PC-3 (cell line): ENCODE measurements around the gene OOSP1. TPM values are rescaled to one million over a fixed set of nuclear protein-coding genes. Genes with fewer than 3 reads are reported as not detected.

Source experiments
- ATAC-seq: fragments of 200-7000 bp; cut with Tn5 transposase; 2 replicates; pipeline ENCODE4 v1.9.1; 2020; ENCODE audit warnings: mild to moderate bottlenecking, moderate library complexity
- BruUV-seq: library from RNA; stranded (reverse); fragments of 400-500 nt; replicated peaks from 2 replicates; lab custom pipeline; 2021; lab: Mats Ljungman, UMichigan
- CTCF ChIA-PET: fragments of 300-600 bp; sonication (Branson Sonifier 250); formaldehyde crosslinking; loops from one replicate; lab custom pipeline; 2022; ENCODE audit warnings: antibody characterized with exemption; lab: Charles Lee
- POLR2A ChIA-PET: fragments of 300-600 bp; sonication (Branson Sonifier 250); formaldehyde crosslinking; loops from one replicate; lab custom pipeline; 2022; ENCODE audit warnings: antibody characterized with exemption; ENCODE audit not compliant: unreplicated experiment; lab: Charles Lee
- DNase-seq: peaks from one replicate; pipeline ENCODE4 v3.0.0-alpha.2; 2015
- H2AFZ ChIP-seq: fragments of 300-600 bp; sonication (generic); 2 replicates; pipeline ENCODE4 v1.6.0; 2016; ENCODE audit warnings: antibody characterized with exemption, low read length
- H3F3A ChIP-seq: fragments of 300-600 bp; sonication (generic); one replicate; pipeline ENCODE4 v1.6.0; 2017; ENCODE audit warnings: antibody characterized with exemption, low read length, control low read depth, mild to moderate bottlenecking; ENCODE audit not compliant: unreplicated experiment
- H3K27ac ChIP-seq: fragments of 300-600 bp; sonication (generic); 2 replicates; pipeline ENCODE4 v1.5.1; 2016; ENCODE audit warnings: mild to moderate bottlenecking, low read length
- H3K27me3 ChIP-seq: fragments of 300-600 bp; sonication (generic); 2 replicates; pipeline ENCODE4 v1.6.1; 2016; ENCODE audit warnings: low read length, mixed read lengths
- H3K36me3 ChIP-seq: fragments of 300-600 bp; sonication (generic); 2 replicates; pipeline ENCODE4 v1.6.1; 2016; ENCODE audit warnings: low read depth, mixed run types, low read length, mixed read lengths
- H3K4me1 ChIP-seq: fragments of 300-600 bp; sonication (generic); 2 replicates; pipeline ENCODE4 v1.5.1; 2016; ENCODE audit warnings: low read length; ENCODE audit not compliant: insufficient read depth
- H3K4me2 ChIP-seq: fragments of 300-600 bp; sonication (generic); 2 replicates; pipeline ENCODE4 v1.6.0; 2016; ENCODE audit warnings: low read length
- H3K4me3 ChIP-seq: fragments of 300-600 bp; sonication (generic); 2 replicates; pipeline ENCODE4 v1.5.1; 2016; ENCODE audit warnings: mild to moderate bottlenecking, low read length, mixed read lengths
- H3K79me2 ChIP-seq: fragments of 300-600 bp; sonication (generic); 2 replicates; pipeline ENCODE4 v1.6.1; 2017; ENCODE audit warnings: low read length, mixed read lengths
- H3K9ac ChIP-seq: fragments of 300-600 bp; sonication (generic); 2 replicates; pipeline ENCODE4 v1.6.0; 2016; ENCODE audit warnings: mild to moderate bottlenecking, low read length
- H3K9me2 ChIP-seq: fragments of 300-600 bp; sonication (generic); replicated peaks from 2 replicates; pipeline ENCODE4 v1.6.1; 2016; ENCODE audit warnings: mixed run types, low read length, mixed read lengths
- H3K9me3 ChIP-seq: fragments of 300-600 bp; sonication (generic); 2 replicates; pipeline ENCODE4 v1.6.1; 2016; ENCODE audit warnings: low read length, mixed read lengths
- H4K20me1 ChIP-seq: fragments of 300-600 bp; sonication (generic); 2 replicates; pipeline ENCODE4 v1.6.1; 2016; ENCODE audit warnings: low read length, mixed read lengths
- EZH2 ChIP-seq: fragments of 300-600 bp; sonication (generic); IDR thresholded peaks from one replicate; pipeline ENCODE4 v1.6.1; 2017; ENCODE audit warnings: antibody characterized with exemption, mild to moderate bottlenecking, low read length; ENCODE audit not compliant: unreplicated experiment
- EZH2phosphoT487 ChIP-seq: fragments of 300-600 bp; sonication (generic); IDR thresholded peaks from 2 replicates; pipeline ENCODE4 v1.6.1; 2018; ENCODE audit warnings: mild to moderate bottlenecking, antibody characterized with exemption, low read length, borderline replicate concordance
- intact Hi-C: fragments of 100-400 bp; cut with micrococcal nuclease; formaldehyde crosslinking; loops from 2 replicates; pipeline ENCODE4 v1.9.0; 2023
- total RNA-seq: library from RNA; depleted of rRNA; stranded (reverse); fragments of >200 nt; gene quantifications from 2 replicates; pipeline ENCODE4 v1.2.3, GENCODE V29; 2014
- TF ChIP-seq, protein P1 (sequence below): fragments of 300-600 bp; sonication (generic); conservative IDR thresholded peaks from 2 replicates; pipeline ENCODE4 v1.5.1; 2017; ENCODE audit warnings: antibody characterized with exemption, low read depth, mild to moderate bottlenecking, low read length

Gene OOSP1
- total RNA-seq, 1 experiment from 2014 or later, result not detected

DNA sequence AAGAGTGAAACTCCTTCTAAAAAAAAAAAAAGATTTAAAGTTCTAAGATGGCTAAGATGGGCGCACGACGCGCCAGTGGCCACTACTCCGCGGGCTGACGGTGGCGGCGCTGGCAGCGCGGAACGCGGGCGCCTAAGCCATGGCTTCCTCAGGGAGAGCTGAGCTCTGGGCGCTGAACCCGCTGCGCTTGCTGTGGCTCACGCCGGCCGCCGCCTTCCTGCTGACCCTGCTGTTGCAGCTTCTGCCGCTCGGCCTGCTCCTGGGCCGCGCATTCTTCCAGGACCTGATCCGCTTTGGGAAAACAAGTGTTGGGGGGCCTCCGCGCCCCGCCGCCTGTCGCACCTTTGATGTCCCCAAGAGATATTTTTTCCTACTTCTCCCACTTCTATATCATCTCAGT lies 40.2 kb upstream of the OOSP1 start:
- no peaks in the 10 kb centered on the region for H3K79me2 ChIP-seq
- H3K4me2 ChIP-seq, result no peak overlapping the region
- ChIA-PET CTCF (no interaction called here), POLR2A (no interaction called here)
- H4K20me1 ChIP-seq, result no peaks in the 10 kb centered on the region
- no peaks in the 10 kb centered on the region for H3K27me3 ChIP-seq
- H3K9me3 ChIP-seq, result no peaks in the 10 kb centered on the region
- peak overlapping the region; percentile 87 for H3K27ac ChIP-seq
- H3K36me3 ChIP-seq, result no peaks in the 10 kb centered on the region
- H2AFZ ChIP-seq, result no peak overlapping the region
- ATAC-seq (no peak), DNase-seq (no peak)
- no TSS peak for BruUV-seq
- intact Hi-C loops, result no loop called here
- H3K4me3 ChIP-seq, result no peak overlapping the region
- peaks cover 43% of the 10 kb centered on the region for H3K4me1 ChIP-seq
- H3K9ac ChIP-seq, result peak overlapping the region; percentile 17; the same call in 1 of the 2 replicates
- H3F3A ChIP-seq, result no peaks in the 10 kb centered on the region
- no peaks in the 10 kb centered on the region for H3K9me2 ChIP-seq
- TF ChIP-seq, protein P1, sequence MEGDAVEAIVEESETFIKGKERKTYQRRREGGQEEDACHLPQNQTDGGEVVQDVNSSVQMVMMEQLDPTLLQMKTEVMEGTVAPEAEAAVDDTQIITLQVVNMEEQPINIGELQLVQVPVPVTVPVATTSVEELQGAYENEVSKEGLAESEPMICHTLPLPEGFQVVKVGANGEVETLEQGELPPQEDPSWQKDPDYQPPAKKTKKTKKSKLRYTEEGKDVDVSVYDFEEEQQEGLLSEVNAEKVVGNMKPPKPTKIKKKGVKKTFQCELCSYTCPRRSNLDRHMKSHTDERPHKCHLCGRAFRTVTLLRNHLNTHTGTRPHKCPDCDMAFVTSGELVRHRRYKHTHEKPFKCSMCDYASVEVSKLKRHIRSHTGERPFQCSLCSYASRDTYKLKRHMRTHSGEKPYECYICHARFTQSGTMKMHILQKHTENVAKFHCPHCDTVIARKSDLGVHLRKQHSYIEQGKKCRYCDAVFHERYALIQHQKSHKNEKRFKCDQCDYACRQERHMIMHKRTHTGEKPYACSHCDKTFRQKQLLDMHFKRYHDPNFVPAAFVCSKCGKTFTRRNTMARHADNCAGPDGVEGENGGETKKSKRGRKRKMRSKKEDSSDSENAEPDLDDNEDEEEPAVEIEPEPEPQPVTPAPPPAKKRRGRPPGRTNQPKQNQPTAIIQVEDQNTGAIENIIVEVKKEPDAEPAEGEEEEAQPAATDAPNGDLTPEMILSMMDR, result no peak
- TF ChIP-seq EZH2phosphoT487, result no peak
- no peak for TF ChIP-seq EZH2

DNA sequence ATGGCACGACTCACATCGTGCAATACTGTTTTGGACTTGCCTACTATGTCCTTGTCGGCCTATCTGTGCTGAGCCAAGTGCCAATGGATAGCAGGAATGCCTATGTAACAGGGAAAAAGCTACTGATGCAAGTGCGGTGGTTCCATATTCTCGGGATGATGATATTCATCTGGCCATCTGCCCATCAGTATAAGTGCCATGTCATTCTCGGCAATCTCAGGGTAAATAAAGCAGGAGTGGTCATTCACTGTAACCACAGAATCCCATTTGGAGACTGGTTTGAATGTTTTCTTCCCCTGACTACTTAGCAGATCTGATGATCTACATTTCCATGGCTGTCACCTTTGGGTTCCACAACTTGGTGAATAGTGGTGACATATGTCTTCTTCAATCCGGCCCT lies 39.6 kb upstream of the OOSP1 start:
- H3K9me3 ChIP-seq, result no peaks in the 10 kb centered on the region
- no peak overlapping the region for H3K4me2 ChIP-seq
- BruUV-seq, result no TSS peak
- H3F3A ChIP-seq, result no peaks in the 10 kb centered on the region
- H3K27me3 ChIP-seq, result no peaks in the 10 kb centered on the region
- H3K4me1 ChIP-seq, result peaks cover 43% of the 10 kb centered on the region
- POLR2A ChIA-PET, result no interaction called here
- TF ChIP-seq EZH2phosphoT487 (no peak), EZH2 (no peak)
- TF ChIP-seq, protein P1, result no peak
- H3K27ac ChIP-seq, result peak overlapping the region; percentile 87
- no peak for ATAC-seq
- H3K4me3 ChIP-seq, result no peak overlapping the region
- H3K36me3 ChIP-seq, result no peaks in the 10 kb centered on the region
- intact Hi-C loops, result no loop called here
- no peaks in the 10 kb centered on the region for H4K20me1 ChIP-seq
- no peaks in the 10 kb centered on the region for H3K79me2 ChIP-seq
- peak overlapping the region; percentile 80 for H3K9ac ChIP-seq
- no peaks in the 10 kb centered on the region for H3K9me2 ChIP-seq
- DNase-seq, result peak; percentile 84
- no peak overlapping the region for H2AFZ ChIP-seq
- CTCF ChIA-PET, result no interaction called here

DNA sequence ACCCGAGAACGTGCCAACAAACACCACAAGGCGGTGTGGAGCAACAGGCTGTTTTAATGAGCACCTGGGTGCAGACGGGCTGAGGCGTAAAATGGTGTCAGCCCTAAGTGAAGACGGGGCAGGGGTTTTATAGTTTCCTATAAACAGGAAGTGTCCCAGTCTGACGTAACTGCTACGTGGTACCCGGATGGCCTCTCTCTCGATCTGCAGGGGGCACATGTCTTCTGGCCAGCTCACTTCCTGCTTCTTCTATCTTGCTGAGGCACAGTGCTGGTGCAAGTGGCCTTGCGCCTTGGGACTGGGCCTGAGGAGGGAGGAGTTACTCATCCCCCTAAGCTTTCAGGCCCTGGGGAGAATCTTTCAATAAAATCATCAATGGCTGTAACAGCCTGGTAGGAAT lies 38.7 kb upstream of the OOSP1 start:
- H3K4me3 ChIP-seq, result no peak overlapping the region
- no peaks in the 10 kb centered on the region for H3K9me2 ChIP-seq
- no peak overlapping the region for H2AFZ ChIP-seq
- H3K27me3 ChIP-seq, result no peaks in the 10 kb centered on the region
- H3K27ac ChIP-seq, result peak overlapping the region; percentile 87
- H3K4me2 ChIP-seq, result no peak overlapping the region
- no peaks in the 10 kb centered on the region for H3F3A ChIP-seq
- ATAC-seq, result no peak
- ChIA-PET CTCF (no interaction called here), POLR2A (no interaction called here)
- no peaks in the 10 kb centered on the region for H4K20me1 ChIP-seq
- peaks cover 43% of the 10 kb centered on the region for H3K4me1 ChIP-seq
- intact Hi-C loops, result no loop called here
- TF ChIP-seq, protein P1, result no peak
- TF ChIP-seq EZH2, result no peak
- TF ChIP-seq EZH2phosphoT487, result no peak
- H3K9me3 ChIP-seq, result no peaks in the 10 kb centered on the region
- DNase-seq, result no peak
- no TSS peak for BruUV-seq
- H3K36me3 ChIP-seq, result no peaks in the 10 kb centered on the region
- no peaks in the 10 kb centered on the region for H3K79me2 ChIP-seq
- H3K9ac ChIP-seq, result peak overlapping the region; percentile 80; the same call in 1 of the 2 replicates
